ENCODE data around the gene AKAP7. TPM values are rescaled to one million over a fixed set of nuclear protein-coding genes. Genes with fewer than 3 reads are reported as not detected.

AKAP7 gene
- polyA plus RNA-seq, 1 donor from 2014 or later = 1.6 TPM

- Histone ChIP-seq H3K4me2 (ENCODE audit: low read length) (no peak overlapping the region), H3K9ac (ENCODE audit: low read length) (no peak overlapping the region), H3K27ac (ENCODE audit: low read length) (no peak overlapping the region), H3K79me2 (replicated peaks; ENCODE audit: insufficient read depth, low read length) (no peaks in the 10 kb centered on the region), H4K20me1 (ENCODE audit: insufficient read depth) (no peaks in the 10 kb centered on the region), H3K4me3 (ENCODE audit: low read length) (peak overlapping the region; percentile 52), H3K9me2 (ENCODE audit: insufficient read depth, low read length) (no peaks in the 10 kb centered on the region), H3F3A (ENCODE audit: insufficient read depth, low read length, poor library complexity, severe bottlenecking) (no peaks in the 10 kb centered on the region), H3K36me3 (ENCODE audit: insufficient read depth, low read length) (no peaks in the 10 kb centered on the region), H3K9me3 (ENCODE audit: low read length) (no peaks in the 10 kb centered on the region), H2AFZ (ENCODE audit: low read depth, low read length) (no peak overlapping the region), H3K27me3 (ENCODE audit: insufficient read depth, low read depth, low read length) (no peaks in the 10 kb centered on the region)
- TF ChIP-seq POLR2AphosphoS5 (IDR thresholded peaks at IDR 0.05) (no peak), REST (IDR thresholded peaks at IDR 0.05; ENCODE audit: borderline replicate concordance) (no peak), EP300 (conservative IDR thresholded peaks at IDR 0.05; ENCODE audit: poor library complexity, severe bottlenecking) (no peak), TAF1 (IDR thresholded peaks at IDR 0.05; ENCODE audit: low read depth) (no peak), MXI1 (conservative IDR thresholded peaks at IDR 0.05; ENCODE audit: poor library complexity, severe bottlenecking) (no peak), EZH2 (IDR thresholded peaks at IDR 0.05; ENCODE audit: borderline replicate concordance, insufficient read depth, low read length, poor library complexity, severe bottlenecking) (no peak), SMC3 (conservative IDR thresholded peaks at IDR 0.05; ENCODE audit: poor library complexity) (no peak), CTCF (IDR thresholded peaks at IDR 0.05; ENCODE audit: poor library complexity, severe bottlenecking) (peak; percentile 10)
Measured at GRCh38 chr6:131250122-131250521, 114.9 kb downstream of the AKAP7 start.

GRCh38 chr6:131250936-131251335 is 115.7 kb downstream of the AKAP7 start:
- H3K36me3 ChIP-seq (ENCODE audit: insufficient read depth, low read length) = no peaks in the 10 kb centered on the region
- no peaks in the 10 kb centered on the region for H3K27me3 ChIP-seq (ENCODE audit: insufficient read depth, low read depth, low read length)
- H3K9ac ChIP-seq (ENCODE audit: low read length) = no peak overlapping the region
- TF ChIP-seq REST (IDR thresholded peaks at IDR 0.05; ENCODE audit: borderline replicate concordance) (no peak), EP300 (conservative IDR thresholded peaks at IDR 0.05; ENCODE audit: poor library complexity, severe bottlenecking) (no peak), SMC3 (conservative IDR thresholded peaks at IDR 0.05; ENCODE audit: poor library complexity) (no peak), TAF1 (IDR thresholded peaks at IDR 0.05; ENCODE audit: low read depth) (no peak), RAD21 (conservative IDR thresholded peaks at IDR 0.05) (no peak), MXI1 (conservative IDR thresholded peaks at IDR 0.05; ENCODE audit: poor library complexity, severe bottlenecking) (no peak), CTCF (IDR thresholded peaks at IDR 0.05; ENCODE audit: poor library complexity, severe bottlenecking) (no peak), POLR2AphosphoS5 (IDR thresholded peaks at IDR 0.05) (no peak), EZH2 (IDR thresholded peaks at IDR 0.05; ENCODE audit: borderline replicate concordance, insufficient read depth, low read length, poor library complexity, severe bottlenecking) (no peak)
- H4K20me1 ChIP-seq (ENCODE audit: insufficient read depth) = no peaks in the 10 kb centered on the region
- peak overlapping the region; percentile 52 for H3K4me3 ChIP-seq (ENCODE audit: low read length)
- no peak overlapping the region for H3K27ac ChIP-seq (ENCODE audit: low read length)
- no peaks in the 10 kb centered on the region for H3K9me2 ChIP-seq (ENCODE audit: insufficient read depth, low read length)
- H3K9me3 ChIP-seq (ENCODE audit: low read length) = no peaks in the 10 kb centered on the region
- H3F3A ChIP-seq (ENCODE audit: insufficient read depth, low read length, poor library complexity, severe bottlenecking) = no peaks in the 10 kb centered on the region
- H3K79me2 ChIP-seq (replicated peaks; ENCODE audit: insufficient read depth, low read length) = no peaks in the 10 kb centered on the region
- H2AFZ ChIP-seq (ENCODE audit: low read depth, low read length) = no peak overlapping the region
- no peak overlapping the region for H3K4me2 ChIP-seq (ENCODE audit: low read length)

Measured in neural cell (in vitro differentiated cells).